UCSD-AML1 (cell line): Measurements from ENCODE around the gene TLE1.

ENCODE experiments used
- DNase-seq: peaks from one replicate; lab custom pipeline; 2025; ENCODE audit not compliant: unreplicated experiment; lab: John Stamatoyannopoulos, UW

Gene TLE1

DNA sequence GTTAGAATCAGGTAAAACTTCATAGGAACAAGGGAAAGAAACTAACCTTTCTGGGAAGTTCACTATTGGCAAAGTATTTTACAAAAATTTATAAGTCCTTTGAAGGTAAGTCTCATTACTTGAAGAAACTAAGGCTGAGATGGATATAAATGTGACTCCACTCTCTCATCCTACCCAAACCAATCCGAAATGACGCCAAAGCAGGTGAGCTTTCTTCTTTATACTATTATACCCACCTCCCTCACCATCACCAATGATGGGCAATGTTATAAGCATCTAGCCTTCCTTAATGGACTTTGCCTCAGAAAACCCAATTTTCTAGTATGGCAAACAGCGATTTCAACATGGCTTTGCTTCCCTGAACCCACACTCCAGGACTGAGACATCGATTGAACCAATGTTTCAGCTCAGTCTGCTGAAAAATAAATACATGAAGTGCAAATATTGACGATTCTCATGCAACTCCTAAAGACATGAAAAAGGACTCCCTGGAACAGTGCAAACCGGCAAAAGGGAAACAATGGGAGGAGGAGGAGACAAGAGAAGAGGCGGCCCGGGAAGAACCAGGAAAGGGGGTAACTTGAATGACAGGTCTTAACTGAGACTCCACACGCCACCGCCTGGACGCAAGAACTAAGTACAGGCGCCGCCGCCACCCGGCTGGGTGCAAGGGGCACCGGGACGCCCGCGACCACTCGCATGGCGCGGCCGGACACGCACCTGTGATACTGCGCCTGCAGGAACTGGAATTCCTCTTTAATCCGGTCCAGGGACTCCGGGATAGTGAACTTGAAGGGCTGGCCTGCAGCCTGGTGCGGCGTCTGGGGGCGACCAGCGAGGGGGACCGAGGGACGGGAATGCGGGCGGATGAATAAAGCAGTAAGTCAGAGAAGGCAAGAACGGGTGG, 2.5 kb downstream of the TLE1 start:
- no peak for DNase-seq

DNA sequence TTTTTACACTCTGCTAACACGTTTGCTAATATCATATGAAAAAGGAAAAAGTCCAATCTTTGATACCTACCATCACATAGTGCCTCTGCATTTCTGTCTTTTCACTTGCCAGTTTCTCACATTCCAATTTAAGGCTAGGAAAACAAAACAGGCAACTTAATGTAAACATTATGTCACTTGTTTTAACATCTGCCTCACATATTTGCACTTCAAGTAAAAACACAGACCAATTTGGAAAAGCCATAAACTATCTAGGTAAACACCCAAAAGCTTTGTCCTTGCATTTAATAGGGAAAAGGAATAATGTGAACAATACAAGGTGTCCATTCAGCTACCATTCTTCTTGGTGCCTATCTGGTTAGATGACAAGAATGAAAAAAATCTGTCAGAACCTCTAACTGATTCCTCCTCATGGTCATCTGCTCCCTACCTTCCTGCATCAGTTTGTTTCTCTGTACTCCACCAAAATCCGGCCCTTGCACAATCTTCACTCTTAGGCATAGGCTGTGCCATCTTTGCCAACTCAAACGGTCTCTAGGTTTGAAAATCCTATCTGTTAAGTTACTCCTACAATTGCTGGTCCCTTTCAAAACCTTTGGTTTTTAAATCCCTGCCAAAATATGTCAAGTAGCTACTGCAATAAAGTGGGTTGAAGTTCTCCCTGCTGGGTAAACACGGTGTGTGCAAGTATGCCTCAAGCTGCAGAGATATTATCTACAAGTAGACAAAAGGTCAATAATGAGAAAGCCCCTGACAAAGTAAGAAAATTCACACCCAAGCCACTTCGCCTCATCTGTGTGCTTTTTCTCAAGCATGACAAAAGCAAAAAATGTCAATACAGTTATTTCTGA, 3.4 kb downstream of the TLE1 start:
- DNase-seq = no peak

DNA sequence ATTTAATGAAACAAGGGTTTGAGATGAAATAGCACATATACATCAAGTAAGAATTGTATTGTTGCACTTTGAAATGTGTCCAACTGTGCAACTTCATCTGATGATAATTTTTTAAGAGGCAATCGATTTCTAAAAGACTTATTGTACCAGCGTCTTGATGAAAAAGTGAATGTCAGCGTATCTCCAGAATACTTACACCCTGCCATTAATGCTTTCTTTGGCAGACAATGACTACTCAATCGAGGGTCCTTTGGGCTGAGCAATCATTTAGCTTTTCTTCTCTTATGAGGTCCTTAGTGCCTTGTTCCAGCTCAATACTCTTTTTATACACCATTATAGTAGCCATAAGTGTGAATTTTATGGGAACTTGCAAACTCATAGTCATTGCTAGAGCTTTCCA, 4.7 kb downstream of the TLE1 start:
- DNase-seq = no peak

DNA sequence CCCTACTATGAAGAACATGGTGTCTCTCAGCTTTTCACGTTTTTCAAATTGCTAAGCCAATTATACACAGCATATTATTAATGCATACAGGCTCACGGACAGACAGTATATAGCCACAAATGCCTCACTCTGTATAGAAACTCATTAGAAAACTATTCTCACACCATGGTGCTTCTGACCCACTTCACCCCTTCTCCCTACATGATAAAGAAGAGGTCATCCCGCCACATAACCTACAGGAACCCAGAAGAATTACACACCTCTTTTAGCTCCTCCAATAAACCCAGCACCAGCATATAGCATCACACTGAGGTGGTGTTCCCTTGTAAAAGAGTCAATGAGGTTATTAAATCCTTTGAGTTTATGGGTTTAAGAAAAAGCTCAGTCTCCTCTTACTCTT, 5.6 kb downstream of the TLE1 start:
- DNase-seq = no peak

DNA sequence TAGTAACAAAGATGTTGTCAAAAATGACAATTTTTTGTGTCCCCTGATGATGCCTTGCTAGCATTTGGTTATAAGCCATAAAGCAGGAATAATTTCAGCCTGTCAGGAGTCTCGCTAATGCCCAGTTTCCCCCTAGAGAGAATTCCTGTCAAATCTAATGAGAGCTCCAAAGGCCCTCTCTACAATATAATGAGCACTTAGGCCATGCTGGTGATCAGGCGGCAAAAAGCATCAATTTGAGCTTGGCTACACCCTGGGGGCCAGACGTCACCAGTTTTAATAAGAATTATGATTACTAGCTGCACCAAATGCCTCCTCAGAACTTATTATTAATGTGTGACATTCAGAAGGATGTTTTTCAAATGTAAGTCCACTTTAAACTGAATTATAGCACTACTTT, 6.1 kb downstream of the TLE1 start:
- DNase-seq = no peak

DNA sequence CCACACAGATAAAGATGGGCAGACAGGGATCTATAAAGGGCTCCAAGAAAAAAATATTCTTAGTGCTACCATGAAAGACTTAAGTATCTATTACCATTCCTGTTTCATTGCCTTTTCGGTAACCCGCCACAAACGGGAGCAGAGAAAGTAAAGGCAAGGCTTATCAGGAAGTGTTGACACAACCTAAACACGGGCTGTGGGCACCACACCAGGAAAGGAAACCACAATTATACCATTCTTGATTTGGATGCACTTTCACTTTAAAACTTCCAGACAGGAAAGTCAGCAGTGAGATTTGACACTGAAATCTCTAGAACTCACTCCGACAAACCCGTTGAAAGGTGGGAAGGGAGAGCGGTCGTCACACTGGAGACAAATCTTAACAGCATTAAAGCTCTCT, 6.5 kb downstream of the TLE1 start:
- DNase-seq = no peak

DNA sequence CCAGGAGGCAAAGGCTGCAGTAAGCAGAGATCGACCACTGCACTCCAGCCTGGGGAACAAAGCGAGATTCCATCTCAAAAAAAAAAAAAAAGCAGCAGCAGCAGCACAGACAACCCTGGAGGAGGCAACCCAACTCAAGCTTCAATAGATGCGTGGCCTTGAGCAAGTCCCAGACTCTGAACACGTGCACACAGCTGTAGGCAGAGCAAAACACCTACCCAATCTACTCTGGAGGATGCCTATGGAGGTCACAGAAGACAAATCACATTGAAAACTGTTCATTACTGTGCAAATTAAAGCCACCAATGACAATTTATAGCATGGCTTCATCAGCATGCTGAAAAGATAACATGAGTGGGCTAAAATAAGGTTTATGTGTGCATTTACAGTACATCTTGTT, 7.2 kb downstream of the TLE1 start:
- DNase-seq = no peak

DNA sequence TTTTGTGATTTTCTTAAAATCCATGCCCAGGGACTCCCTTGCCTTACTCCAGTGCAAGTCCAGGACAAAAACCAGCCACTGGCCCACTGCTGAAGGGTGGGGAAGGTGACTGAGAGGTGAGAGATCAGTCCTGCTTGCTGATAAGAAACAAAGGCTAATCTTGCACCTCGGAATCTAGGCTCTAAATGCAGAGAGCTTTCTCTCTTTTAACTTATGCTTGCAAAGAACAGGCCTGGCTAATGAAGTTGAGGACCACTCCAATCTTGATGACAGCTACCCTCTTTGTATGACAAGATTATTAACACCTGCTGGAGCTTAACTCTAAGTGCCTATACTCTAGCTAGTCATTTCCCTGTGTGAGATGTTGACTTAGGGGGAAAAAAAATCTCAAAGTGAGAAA, 8.8 kb downstream of the TLE1 start:
- DNase-seq = no peak

DNA sequence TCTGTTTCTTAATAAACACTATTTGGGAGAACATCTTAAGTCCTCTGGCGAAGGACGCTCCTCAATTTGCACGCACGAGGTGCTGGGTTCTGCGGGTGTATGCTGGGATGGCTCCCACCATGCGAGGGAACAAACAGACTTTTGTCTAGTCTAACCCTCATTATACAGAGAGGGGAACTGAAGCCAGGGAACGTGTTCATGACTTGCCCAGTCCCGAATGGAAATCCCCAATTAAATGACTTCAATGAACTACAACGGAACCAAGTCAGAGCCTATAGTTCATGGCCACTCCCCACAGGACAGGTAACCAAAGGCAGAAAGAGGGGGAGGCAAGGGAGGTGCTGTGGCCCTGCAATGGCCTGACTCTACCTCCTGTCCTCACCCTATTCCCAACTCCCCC, 9.3 kb downstream of the TLE1 start:
- DNase-seq = no peak

DNA sequence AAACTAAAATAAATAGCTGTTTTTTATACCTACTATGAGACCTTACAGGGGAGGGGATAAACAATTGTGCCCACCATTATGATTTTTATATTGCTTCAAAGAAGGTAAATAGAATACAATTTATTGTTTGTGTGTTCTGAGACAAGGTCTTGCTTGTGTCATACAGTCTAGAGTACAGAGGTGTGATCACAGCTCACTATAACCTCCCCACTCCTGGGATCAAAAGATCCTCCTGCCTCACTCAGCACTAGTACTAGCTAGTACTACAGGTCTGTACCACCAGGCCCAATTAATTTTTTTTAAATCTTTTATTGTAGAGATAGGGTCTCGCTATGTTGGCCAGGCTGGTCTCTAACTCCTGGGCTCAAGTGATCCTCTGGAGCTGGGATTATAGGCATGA, 11.3 kb downstream of the TLE1 start:
- no peak for DNase-seq

DNA sequence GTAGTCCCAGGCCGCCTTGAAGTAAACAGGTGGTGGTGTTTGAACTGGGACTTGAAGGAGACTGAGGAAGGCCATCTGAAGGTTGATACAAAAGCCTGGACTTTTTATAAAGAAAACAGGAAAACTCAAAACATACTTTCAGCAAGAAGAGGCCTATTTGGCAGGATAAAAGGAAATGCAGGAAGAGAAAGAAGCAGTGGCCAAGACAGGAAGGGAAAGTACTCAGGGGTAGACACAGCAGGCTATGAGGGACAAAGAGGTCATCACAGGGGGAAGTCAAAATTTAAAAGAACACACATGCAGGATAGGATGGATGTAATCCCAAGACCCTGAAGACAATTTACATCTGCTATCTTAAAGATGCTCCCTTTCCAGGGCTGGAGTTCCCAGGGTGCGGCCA, 13.0 kb downstream of the TLE1 start:
- no peak for DNase-seq

DNA sequence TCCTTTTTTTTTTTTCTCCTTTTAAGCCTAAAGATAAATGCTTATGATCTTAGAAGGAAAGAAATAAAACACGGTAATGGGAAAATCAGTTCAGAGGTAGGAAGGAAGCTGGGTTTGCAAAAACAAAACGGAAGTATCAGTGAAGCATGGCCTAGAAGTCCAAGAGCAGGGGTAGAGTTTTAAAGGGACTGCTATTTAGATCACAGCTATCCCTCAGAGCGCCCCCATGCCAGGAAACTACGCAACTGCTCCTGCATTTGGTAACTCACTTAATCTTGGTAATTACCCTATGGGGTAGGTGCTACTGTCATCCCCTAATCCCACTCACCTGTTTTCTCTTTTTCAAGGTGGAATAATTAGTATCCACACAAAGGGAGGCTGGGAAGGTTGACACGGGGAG, 16.0 kb downstream of the TLE1 start:
- no peak for DNase-seq

DNA sequence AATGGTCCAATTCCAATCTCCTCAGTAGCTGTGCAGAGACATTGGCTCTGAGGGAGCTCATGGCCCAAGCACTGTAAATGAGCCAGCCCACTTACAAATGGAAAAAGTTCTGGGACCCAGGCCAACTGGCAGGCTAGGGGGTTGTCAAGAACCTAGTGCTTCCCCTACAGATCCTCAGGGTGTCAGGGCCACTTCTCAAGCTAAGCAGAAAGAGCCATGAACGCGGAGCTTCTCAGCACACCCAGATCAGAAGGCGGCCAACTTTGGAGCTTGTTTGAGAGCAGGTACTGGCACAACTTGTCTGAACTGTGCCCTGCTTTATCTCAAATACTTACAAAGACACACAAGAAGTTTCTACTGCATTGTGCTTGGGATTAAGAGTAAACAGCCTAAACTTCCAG, 17.5 kb downstream of the TLE1 start:
- DNase-seq = no peak

DNA sequence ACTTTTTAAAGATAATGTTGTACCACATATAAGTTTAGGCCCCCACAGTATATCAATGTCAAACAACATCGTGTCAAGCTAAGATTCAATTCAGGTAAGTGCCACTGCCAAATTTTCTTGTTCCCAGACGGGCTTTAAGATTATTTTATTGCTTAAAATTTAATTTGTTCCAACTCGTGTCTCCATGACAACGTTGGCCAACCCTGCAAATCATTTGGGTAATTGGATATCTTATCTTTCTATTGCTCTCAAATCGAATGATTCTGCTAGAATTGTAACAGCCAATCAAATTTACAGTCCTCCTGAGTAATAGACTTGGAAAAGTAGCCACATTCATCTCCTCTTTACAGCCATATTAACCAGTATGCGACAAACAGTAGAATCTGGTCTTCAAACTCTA, 19.5 kb downstream of the TLE1 start:
- DNase-seq = no peak

DNA sequence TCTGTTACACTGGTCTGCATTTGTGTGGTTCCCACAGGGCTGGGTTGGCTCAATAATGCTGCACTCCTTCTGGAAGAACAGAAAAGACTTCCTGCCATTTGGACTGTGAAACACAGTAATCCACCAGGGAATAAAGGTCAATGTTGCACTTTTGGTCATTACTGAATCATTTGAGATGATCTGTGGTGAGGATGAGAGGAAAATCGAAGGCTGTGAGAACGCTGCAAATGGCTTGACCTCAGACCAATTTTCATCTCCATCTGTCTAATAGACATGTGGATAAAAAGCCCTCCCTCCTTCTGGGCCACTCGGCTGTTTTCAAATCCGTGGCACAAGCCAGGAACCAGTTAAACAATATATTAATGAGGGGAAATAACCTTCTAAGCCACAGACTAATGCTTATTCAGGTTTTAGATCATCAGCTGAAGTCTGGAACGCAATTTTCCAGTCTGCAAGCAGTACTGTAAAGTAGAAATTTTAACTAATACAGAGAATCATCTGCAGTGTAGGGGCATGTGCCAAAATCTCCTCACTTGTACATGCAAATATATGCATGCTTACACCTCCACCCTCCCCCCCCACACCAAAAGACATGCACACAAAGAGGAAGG, 20.2 kb downstream of the TLE1 start:
- no peak for DNase-seq

DNA sequence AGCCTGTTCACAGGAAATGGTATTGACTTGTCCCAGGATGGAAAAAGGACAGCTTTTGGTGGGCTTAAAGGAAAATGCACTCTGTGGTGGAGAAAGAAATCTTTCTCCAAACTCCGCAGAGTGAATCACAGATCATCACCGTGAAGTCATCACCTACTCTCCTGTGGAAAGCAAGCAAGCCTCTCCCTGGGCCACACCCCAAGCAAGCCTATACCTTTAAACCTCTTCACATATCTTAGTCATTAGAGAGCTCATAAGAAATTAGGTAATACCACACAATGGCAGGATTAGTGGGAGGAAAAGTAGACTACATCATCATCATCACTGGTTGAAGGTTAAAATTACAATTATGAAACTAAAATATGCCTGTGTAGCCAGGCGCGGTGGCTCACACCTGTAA, 23.2 kb downstream of the TLE1 start:
- no peak for DNase-seq

DNA sequence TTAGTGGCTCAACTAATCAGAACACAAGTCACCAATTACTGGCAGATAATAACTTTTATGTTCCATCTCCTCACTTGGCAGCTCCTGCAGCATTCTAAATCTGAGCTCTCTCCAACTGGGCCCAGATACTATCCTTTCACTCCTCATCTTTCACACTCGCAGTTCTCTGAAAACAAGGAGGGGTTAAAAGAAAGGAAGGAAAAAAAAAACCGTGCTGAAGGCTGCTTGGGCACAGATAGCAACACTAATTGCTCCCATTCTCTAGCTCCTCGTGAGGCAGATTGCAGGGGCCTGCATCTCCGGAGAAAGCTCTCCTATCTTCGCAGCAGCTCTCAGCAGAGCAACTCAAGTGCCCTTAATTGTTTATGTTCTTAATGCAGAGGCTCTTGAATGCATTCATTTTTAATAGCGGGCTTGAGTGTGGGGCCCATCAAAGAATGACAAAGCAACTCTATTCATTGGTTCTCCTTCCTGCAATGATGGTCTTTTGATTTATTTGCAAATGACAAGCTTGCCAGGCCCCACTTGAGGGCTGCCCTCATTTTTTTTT, 23.9 kb downstream of the TLE1 start:
- no peak for DNase-seq

DNA sequence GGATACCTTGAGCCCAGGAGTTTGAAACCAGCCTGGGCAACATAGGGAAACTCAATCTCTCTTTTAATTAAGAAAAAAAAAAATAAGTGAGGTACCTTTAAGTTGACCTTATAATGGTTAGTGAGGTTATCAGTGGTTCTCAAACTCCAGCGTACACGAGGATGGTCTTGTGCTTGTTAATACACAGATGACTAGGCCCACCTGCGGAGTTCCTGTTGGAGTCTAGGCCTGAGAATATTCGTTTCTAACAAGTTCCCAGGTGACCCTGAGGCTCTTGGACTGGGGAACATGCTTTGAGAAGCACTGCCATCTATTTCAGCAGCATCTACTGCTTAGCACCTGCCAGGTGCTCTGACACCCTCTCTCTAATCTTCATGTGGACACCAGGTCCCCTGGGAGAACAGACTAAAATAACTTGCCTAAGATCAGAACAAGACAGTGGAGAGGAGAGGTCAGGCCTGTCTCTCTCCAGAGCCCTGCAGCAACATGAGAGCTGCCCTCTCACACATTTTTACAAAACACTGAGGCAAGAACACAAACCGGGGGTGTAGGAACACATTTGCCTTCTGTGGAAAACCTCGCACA, 24.6 kb downstream of the TLE1 start:
- no peak for DNase-seq

DNA sequence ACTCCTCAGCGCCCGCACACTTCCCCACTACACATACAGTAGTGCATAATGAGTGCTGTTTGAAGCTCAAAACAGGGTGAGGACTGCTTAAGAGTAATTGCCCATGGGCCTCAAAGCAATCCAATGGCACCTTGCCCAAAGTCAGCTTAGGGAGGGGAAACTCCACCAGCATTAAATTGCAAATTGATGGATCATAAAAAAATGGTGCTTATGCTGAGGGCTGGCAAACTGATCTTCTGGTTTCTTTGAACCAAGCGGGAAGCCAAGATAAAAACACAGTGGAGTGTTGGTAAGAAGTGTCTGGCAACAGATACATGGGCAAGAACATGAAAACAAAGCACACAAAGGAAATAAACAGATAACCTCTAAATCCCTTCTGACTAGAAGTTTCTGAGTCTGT, 28.0 kb downstream of the TLE1 start:
- DNase-seq = no peak

DNA sequence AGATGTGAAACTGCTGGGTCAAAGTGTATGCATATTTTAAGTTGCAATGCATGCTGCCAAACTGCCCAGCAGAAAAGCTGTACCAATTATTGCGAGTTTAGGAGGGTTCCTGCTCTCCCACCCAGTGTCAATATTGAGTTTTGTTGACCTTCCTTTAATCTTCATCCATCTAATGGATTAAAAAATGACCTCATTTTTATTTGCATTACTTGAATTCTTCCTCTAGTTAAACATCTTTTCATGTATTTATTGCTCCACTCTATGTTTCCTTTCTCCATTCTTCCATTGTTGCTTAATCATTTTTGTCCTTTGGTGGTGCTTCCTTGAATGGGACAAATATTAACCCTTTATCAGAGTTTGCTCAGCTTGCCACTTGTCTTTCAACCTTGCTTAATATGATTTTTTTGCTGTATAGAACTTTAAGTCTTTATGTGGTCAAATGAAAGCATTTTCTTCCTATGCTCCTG, 32.4 kb downstream of the TLE1 start:
- DNase-seq = no peak

DNA sequence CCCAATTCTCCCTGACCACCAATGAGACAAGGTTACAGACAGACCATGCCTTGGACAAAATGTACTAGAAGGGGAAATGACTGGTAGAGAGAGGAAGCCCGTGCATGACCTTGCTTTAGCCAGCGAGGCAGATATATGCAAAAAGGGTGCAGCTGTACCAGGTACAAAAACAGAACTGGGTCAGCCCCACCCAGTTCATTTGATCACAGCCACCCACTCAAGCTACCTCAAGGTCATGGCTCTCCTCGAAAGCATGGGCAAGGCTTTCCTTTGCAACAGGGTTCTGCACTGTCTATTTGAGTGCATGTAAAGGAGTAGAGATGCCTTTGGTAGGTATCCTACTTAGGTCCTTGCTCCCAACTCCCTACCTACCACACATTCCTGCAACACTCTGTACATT, 33.3 kb downstream of the TLE1 start:
- no peak for DNase-seq
